C4-2B (cell line): ENCODE measurements around the gene FCHSD2.

Source experiments
- CTCF ChIP-seq: fragments of 450-650 bp; conservative IDR thresholded peaks from 2 replicates; pipeline ENCODE4 v1.5.1; 2017; ENCODE audit warnings: mild to moderate bottlenecking
- ZFX ChIP-seq: fragments of 450-650 bp; IDR thresholded peaks from 2 replicates; pipeline ENCODE4 v1.6.1; 2017

DNA sequence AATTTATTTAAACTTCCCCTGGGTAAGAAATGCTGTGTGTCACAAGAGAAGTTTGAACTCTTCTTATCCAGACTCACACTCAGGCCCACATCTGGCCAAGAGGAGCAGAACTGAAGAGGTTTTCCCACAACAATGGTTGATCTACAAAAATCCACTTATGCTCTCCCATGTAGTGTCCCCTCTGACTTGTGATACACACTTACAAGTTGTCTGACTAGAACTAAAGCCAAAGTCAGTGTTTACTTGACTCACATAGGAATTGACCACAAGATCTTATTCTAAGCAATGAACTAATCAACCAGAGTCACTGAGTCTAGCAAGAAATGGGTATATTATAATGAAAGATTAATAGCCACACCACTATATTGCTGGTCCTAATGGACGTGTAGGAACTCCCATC is 194.9 kb downstream of the FCHSD2 start:
- TF ChIP-seq CTCF (no peak), ZFX (no peak)
